Bone marrow (tissue), 2 donors: ENCODE data around the gene KRTAP10-3.

Experiments
- DNase-seq, 2 donors: peaks; one replicate each; lab custom pipeline; 2025; lab: John Stamatoyannopoulos, UW

The KRTAP10-3 gene

DNA sequence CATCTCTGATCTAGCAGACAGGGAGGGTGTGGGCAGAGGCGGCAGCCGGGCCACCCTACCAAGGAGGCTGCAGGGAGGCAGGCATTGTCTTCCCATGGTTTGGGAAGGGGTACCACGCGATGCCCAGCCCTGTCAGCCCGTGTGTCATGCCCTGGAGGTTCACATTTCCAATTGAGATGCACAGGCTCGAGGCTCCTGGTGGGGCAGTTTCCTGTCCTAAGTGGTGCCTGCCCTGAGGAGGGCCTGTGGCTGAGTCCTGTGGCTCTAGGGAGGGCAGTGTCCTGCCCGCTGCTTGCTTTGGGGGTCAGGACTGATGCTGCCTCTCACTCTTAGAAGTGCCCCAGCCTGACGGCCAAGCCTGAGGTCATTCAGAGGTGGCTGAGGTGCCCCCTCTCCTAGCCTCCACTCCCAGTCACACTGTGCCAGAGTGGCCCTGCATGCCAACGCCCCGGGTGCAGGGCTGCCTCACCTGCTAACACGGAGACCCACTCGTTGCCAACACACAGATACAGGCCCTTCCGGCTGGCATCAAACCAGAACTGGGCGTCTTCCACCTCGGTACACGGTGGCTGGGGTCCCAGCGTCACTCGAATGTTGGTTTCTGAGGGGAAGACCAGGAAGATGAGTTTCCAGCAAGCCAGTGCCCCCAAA is 30.5 kb downstream of the KRTAP10-3 start:
- no peak for DNase-seq

DNA sequence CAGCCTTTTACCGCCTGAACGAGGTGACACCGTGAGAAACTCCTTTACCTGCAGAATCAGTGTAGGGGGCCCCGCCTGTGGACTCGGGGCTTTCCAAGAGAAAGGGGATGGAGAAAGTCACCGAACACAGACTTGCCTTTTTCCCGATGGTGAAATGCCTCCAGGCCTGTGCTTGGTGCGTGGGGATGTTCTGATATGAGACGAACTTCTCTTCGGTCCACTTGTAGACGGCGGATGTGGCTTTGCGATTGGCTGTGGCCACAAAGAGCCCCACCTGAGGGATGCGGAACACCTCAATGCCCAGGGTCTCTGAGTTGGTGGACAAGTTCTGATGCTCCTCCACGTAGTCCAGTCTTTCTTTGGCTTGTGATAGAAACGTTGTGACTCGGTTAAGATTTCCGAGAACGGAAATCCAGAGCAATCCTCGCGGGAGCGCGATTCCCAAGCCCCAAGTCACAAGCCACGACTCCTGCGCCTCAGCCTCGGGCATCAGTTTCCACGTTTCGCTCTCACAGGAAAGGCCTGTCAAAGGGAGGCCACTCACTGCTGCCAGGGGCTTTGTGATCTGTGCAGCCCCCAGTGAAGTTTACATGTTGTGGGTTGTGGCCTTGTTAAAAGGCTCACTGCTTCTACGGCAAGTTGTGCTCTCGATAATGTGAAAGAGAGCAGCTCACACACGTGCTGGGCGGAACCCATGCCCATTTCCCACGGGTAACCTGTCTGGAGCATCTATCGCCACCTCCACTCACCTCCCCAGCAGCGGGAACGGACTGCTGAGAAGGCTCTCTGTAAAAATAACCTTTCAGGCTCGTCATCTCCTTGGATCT is 31.2 kb downstream of the KRTAP10-3 start:
- DNase-seq, result no peak

DNA sequence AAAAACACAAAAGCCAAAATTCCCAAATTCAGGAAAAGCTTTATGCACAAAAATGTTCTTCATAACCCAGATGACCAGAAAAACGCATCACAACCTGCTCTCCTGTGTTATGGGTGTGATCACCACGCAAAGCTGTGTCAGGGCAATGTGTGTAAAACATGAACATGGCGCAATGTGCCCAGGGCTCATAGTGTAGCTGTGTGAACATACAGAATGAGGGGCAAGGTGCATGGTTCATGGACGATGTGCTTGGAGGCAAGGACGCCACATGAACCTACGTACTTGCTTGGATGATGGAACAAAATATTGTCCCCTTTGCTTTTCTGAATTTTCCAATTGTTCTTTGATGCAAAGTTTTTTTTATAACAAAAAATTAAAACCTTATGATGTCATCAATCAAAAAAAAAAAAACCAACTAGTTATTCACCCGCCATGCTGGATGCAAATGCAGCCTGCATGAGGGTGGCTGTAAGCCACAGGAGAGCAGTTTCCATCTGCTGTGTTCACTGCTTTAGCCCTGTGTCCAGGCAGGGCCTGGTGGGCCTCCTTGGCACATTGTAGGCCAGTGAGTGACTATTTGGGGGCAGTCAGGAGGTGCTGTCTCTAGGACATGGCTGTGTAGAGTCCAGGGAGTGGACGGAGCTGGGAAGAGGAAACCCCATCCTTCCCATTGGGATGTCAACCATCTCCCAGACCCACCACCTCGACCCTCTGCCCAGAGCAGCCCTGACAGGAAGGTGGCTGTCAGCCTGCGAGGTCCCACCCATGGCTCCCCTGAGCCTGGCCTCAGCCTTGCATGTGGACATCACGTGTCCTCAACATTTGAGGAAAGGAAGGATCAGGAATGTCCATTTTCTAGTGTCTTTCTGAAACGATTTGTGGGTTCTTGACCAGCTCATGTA is 32.2 kb downstream of the KRTAP10-3 start:
- no peak for DNase-seq

DNA sequence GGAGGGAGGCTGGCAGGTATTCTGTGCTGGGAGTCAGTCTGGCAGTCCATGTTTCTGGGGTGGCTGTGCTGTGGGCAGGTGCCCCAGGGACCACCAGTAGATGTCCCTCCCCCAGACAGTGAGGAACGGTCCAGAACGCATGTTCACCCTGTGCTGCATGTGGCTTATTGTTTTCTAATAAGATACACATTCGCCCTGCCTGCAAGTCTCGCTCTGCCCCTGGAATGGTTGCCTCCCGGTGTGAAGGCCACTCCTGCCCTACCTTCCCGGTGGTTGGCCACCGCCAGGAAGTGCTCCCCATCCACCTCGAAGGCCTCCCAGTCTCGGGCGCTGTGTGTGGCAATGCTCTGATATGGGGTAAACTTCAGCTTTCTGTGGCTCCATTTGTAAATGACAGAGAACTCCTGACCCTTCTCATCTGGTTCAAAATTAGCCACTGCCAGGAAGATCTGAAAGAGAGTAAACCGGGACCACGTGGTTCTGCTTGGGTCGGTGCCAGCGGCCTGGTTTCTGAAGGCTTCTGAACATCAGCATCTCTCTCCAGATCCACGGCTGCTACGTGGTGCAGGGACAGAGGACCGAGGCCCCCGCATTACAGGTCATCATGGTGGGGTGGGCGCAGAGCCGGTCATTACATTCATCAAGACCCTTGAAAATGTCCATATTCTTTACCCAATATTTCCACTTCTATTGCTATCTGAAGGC is 33.1 kb downstream of the KRTAP10-3 start:
- DNase-seq, result no peak

DNA sequence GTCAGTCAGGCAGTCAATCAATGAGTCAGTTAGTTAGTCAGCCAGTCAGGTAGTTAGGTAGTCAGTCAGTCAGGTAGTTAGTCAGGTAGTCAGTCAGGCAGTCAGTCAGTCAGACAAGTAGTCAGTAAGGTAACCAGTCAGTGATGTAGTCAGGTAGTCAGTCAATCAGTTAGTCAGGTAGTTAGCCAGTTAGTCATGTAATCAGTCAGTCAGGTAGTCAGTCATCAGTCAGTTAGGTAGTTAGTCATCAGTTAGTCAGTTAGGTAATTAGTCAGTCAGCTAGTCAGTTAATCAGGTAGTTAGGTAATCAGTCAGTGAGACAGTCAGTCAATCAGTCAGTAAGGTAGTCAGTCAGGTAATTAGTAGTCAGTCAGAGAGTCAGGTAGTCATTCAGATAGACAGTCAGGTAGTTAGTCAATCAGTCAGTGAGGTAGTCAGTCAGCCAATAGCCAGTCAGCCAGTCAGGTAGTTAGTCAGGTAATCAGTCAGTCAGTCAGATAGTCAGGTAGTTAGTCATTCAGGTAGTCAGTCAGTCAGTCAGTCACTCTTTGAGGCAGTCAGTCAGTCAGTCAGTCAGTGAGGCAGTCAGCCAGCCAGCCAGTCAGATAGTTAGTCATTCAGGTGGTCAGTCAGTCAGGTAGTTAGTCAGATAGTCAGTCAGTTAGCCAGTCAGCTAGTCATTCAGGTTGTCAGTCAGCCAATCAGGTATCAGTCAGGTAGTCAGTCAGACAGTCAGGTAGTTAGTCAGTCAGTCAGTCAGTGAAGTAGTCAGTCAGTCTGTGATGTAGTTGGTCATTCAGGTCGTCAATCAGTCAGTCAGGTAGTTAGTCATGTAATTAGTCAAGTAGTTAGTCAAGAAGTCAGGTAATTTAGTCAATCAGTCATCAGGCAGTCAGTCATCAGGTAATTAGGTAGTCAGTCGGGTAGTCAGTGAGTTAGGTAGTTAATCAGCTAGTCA is 33.9 kb downstream of the KRTAP10-3 start:
- DNase-seq, result no peak

DNA sequence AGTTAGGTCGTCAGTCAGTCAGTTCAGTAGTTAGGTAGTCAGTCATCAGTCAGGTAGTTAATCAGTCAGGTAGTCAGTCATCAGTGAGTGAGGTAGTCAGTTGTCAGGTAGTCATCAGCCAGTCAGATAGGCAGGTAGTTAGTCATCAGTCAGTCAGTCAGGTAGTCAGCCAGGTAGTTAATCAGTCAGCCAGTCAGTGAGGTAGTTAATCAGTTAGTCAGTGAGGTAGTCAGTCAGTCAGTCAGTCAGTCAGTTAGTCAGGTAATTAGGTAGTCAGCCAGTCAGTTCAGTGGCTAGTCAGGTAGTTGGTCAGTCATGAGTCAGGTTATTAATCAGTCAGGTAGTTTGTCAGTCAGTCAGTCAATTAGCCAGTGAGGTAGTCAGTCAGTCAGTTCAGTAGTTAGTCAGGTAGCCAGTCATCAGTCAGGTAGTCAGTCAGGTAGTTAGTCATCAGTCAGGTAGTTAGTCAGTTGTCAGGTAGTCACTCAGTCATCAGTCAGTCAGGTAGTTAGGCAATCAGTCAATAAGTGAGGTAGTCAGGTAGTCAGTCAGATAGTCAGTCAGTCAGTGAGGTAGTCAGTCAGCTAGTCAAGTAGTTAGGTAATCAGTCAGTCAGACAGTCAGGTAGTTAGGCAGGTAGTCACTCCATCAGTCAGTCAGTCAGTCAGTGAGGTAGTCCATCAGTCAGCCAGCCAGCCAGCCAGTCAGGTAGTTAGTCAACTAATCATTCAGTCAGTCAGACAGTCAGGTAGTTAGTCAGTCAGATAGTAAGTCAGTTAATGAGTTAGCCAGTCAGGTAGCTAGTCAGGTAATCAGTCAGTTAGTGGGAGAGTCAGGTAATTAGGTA is 34.8 kb downstream of the KRTAP10-3 start:
- no peak for DNase-seq

DNA sequence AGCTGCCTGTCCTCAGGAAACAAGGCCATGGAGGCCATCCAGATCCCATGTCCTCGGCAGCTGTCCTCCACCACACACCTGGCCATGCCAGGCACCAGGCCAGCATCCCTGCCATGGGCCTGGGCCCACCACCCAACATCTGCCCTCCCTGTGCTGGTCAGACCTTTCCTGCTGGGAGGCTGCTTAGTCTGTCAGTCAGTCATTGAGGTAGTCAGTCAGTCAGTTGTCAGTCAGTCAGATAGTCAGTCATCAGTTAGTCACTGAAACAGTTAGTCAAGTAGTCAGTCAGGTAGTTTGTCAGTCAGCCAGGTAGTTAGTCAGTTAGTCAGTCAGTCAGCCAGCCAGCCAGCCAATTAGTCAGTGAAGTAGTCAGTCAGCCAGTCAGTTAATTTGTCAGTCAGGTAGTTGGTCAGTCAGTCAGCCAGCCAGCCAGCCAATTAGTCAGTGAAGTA is 35.8 kb downstream of the KRTAP10-3 start:
- no peak for DNase-seq

DNA sequence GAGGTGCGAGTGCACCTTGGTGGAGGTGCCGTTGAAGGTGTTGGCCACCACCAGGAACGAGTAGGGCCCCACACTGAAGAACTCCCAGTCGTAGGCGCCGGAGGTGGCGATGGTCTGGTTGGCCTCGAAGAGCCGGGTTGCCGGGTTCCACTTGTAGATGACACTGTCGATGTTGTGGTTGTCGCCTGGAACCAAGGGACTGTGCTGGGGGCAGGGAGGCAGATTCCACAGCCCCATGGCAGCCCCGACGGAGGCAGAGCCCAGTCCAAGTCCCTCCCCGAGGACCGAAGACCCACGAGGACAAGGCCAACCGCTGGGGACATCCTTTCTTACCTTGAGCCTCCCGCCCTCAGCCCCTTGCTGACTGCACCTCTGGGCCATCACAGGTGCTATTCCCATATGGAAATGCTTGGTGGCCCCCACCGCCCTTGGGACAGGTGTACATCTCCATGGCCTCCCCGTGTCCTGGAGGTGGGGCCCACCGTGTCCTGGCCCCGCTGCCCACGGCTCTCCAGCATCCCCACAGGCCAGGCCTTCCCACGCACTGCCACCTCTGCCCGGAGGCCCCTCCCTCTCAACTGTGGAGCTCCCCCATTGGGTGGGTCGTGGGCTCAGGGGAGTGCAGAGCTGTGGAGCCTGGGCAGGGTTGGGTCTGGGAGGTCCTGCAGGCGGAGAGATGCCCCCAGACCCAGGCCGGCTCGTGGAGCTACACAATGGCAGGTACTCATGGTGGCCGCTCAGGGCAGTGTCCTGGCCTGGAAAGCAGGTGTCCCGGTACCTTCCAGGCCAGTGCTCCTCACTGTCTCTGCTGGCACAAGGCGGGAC is 36.5 kb downstream of the KRTAP10-3 start:
- no peak for DNase-seq

DNA sequence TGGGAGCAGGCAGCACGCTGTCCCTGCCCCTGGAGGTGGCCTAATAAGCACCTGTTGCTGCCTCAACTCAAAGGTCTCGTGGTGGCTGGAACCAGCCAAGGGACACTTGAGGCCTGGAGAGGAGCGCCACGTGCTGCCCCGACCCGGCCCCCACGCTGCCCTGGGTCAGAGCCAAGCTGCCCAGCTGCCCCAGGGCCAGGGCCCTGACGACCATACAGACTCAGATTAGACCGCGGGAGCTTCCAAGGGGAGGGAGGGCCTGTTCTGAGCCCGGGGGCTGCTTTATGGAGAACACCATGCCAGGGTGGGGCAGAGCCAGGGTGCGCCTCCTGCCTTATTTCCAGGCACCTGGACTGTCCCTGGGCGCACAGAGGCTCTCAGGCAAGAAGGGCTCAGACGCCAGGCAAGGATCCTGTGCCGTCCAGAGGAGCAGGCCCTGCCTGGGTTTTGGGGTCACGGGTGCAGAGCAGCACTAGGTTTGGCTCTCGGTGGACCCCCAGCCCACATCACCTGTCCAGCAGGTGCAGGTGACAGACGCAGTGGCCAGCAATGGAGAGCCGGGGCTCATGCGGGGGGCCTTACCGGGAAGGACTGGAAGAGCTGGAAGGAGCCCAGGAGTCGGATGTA is 37.2 kb downstream of the KRTAP10-3 start:
- no peak for DNase-seq

DNA sequence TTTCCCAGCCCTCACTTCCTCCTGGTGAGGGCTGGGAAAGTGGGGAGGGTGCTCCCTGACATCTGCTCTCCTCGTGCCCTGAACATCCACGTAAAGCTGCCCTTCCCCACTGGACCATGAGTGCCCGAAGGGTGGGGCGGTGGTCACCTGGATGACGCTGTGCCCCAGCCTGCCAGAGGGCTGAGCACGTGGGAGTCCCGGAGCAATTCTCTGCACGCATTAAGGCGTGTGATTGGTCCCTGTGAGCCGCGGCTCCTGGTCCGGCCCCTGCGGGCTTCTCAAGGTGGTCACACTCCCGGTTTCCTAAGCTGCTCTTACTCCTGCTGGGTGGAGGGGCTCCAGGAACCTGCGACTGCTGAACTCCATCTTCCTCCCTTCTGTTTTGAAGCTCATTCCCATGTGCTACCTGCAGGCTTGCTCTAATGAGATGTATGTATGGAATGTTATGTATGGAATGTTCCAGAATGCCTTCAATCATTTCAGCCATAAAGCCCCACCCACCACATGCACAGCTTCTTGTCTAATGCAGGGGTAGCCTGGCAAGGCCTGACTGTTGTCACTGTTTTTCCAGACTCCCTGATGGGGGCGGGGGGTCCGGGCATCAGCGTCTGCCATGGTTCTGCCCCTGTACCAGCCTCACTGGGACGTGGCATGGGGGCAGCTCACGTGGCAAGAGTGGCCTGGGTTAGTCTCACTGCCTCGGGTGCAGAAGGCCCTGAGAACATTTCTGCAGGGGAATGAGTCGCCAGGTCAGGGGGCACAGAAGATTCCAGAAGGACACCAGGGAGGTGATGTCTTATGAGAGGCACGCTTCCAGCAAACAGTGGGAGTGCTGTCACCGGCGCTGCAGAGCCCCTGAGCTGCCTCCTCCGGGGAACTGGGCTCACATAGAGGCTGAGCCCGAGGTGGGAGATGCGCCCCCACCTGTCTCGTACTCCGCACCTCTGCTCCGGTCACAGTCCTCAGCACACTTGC is 38.0 kb downstream of the KRTAP10-3 start:
- no peak for DNase-seq

DNA sequence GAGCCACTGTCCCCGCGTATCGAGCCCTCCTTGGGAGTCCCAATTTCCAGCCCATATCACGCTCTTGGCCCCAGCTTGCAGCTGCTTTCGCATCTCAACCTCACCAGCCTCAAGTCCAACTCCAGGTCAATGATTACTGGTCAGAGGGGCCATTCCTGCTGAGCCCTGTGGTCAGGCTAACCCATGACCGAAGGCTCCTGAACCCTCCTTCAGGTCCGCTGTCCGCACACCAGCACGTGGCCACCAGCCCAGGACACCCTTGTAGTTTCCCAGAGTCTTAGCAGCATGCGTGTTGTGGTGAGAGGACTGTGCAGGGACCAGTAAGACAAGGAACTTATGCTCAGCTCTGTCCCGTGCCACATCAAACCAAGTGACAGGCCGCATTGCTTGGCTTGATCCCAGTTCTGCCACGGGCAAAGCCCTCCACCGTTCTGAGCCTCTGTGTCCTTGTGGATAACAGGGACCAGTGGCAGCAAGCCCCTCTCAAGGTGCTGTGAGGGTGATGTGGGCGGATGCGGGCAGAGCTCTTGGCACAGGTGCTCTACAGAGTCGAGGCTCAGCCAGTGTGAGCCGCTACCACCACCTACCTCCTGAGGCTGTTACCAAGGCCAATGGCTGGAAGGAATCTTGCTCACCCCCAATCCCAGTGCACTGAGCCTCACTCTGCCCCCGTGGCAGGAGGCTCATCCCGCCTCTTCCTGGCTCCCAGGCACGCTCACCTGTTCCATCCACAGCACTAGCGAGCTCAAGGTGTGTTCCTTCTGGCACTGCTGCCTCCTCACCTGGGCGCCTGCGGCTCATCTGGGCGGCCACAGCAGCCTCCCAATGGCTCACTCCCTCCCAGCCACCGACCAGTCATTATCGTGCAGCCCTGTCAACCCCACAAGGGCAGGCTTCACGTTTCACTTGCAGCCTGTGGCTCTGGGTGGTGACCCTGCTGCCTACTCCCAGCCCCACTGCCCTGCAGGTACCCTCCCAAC is 39.0 kb downstream of the KRTAP10-3 start:
- no peak for DNase-seq

DNA sequence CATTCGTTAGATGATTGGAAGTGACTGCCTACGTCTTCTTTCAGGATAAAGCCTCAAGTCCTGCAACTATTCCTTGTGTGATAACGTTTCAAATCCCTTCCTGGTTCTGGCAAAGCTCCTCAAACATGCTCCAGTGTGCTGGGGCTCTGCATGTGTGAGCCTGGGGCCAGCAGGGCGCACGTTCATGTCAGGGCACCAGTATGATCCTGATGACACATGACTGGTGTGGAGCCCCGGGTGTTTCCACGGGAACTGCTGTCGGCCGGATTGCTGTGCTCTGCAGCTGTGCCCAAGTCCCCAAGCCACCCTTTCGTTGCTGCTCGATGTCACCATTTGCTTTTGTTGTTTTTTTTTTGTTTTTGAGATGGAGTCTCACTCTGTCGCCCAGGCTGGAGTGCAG is 39.9 kb downstream of the KRTAP10-3 start:
- DNase-seq, result no peak

DNA sequence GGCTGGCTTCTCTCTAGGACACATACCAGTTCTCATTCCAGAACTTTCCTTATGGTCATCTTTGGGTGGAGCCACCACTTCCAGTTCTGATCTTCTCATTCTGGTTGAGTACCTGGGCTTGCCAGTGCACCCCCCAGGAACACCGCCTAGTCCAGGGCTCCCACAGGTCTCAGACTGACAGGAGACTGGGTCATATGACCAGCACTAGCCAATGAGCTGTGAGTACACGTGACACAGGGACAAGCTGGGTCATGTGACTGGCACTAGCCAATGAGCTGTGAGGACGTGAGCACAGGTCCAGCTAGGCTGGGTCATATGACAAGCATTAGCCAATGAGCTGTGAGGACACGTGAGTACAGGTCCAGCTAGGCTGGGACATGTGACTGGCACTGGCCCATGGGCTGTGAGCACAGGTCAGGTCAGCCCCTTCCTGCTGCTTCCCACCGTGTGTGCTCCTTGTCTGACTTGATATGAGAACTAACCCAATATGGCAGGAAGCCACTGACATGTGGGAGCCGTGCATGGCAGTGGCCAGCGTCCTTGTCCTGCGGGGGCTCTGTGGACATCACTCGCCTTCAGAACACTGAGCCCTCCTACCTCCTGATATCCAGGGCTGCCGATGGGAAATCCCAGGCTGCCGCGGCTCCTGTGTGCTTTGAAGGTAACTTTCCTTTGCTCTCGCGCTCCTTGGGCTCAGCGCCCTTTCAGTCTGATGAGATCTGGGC is 41.3 kb downstream of the KRTAP10-3 start:
- no peak for DNase-seq

DNA sequence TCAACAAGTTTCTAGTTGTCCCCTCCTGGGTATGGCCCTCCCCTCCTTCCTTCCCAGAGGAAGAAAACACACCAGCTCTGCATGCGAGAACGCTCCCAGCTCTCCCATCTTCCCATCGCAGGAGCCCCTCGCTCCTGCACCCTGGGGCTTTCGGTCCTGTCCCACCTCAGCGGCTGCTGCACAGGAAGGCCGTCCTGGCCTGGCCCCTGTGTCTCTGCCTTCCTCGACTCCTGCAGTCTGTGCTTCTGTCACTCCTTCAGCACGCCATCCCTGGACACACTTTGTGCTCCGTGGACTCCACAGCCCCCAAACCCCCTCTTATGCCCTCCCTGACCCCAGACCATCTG is 41.8 kb downstream of the KRTAP10-3 start:
- no peak for DNase-seq

DNA sequence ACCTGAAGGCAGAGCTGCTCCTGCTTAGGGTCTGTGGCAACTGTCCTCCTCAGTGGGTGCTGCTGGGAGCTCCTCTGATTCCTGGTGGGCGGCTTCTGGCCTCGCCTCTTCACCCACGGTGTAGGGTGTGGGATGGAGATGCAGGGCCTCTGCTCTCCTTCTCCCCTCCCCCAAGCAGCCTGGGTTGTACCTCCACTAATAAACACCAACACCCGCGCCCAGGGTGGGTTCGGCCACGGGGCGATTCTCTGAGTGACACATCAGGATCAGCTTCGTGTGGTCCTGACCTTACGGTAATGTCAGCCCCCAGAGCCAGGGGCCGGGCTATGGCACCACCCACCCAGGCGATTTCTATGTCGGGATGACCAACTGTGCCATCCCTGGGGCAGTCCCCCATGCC is 42.3 kb downstream of the KRTAP10-3 start:
- DNase-seq, result no peak
